Stimulated activated CD8-positive, alpha-beta memory T cell treated with anti-CD3 and anti-CD28 coated beads, Interleukin-12 subunit alpha, Interleukin-12 subunit beta, amount 100 ng/mL, for 1 hour (primary cell): ENCODE measurements around the gene ZNF646.
A peak's percentile ranks its signal among the peaks of the same experiment; 100 is the strongest.
"Not testable (repeated sequence)": the region's sequence is repeated elsewhere in the genome, so short reads cannot be mapped to it uniquely, and the experiment has no call there.

Experiments
- DNase-seq: peaks from one replicate; pipeline ENCODE4 v3.0.0-alpha.2; 2020; ENCODE audit warnings: low read depth

Gene ZNF646

GRCh38 chr16:31085411-31085810, 11.2 kb downstream of the ZNF646 start:
- DNase-seq, result no peak

DNA sequence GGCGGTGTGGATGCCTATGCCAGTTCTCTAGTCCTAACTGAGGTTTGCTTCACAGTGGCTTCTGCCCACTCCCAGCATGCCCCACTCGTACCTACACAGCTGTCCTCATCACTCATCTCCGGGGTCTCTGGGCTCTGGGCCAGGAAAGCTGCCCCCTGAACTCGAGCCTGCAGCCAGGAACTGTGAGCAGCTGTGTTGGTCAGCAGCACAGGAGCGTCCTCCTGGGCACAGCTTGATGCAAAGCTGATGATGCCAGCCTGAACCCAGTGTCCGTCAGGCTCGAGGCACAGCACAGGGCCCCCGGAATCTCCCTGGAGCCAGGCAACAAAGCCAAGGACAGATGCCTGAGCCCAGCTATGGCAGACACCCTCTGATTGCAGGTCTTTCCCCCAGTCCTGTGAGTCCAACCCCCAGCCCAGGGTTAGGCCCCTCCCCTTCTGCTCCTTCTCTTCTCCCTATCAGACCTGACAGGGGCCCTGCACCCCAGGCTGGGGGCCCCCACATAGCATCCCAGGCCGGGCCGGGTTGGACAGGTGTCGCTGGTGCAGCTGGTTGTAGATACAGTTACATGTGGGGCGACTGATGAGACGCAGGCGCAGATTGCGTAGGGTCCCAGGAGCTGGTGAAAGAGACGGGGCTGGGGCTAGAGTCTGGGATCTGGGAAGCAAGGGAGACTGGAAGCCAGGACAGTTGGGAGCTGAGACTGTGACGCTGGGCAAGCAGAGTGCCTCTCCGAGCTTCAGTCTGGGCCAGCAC, 11.8 kb downstream of the ZNF646 start:
- DNase-seq, result no peak

DNA sequence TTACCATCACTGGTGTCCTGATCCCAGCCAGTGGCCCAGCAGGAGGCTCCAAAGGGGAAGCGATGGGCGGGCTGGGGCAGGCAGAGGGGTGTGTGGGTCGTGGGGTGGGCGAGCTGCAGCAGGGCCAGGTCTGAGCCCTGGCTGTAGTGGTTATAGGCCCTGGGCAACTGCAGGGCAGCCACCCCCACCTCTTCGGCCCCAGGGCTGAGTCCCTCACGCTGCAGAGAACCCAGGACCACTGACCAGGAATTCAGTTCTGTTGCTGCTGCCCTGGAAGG, 12.3 kb downstream of the ZNF646 start:
- DNase-seq, result no peak

DNA sequence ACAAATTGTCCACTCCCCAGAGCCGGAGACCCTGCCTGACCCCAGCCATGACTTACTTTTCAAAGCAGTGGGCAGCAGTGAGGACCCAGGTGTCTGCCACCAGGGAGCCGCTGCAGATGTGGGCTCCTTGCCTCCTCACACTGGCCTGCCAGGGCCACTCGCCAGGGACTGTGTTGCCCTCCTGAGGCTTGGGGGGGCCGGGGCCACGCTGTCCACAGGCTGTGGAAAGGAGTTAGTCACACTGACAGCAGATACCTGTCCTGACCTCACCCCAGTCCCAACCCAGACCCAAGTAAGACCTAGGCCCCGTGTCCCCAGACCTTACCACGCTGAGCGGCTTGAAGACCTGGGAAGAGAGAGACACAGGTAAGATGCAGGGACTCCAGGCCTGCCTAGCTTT, 13.3 kb downstream of the ZNF646 start:
- DNase-seq, result no peak

GRCh38 chr16:31087971-31088370, 13.7 kb downstream of the ZNF646 start:
- no peak for DNase-seq

DNA sequence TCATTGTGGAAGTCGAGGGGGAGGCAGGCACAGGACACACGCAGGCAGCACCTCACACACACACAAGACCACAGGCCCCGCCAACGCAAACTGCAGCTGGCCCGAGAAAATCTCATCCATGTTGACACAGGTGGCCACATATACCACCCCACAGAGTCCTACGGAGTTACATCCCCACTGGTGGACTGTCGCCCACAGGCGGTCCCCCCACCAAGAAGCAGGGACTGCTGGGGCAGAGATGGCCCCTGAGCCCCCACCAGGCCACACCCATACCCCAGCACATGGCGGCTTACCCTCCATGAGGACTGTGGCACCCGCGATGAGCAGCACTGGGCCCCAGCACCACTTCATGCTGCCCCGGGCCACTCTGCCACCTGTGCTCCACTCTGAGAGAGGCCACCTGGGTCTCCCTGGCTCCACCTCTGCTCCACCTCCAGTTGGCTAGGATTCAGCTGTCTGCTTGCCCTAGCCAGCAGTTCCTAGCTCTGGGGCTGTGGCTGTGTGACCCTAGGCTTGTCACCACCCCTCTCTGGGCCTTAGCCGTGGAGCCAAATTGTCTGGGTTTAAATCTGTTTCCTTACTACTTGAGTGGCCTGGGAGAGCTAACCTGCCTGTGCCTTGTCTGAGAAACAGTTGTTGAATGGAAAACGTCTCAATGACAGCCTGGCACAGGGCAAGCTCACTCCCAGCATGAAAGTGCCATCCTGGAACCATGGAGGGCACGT, 14.4 kb downstream of the ZNF646 start, which contains the start of gene PRSS53:
TSS of gene PRSS53 (minus strand) at position 485 of the 725 bp plus-strand sequence. CDS start at position 351, 134 bp downstream.
- DNase-seq, result no peak

DNA sequence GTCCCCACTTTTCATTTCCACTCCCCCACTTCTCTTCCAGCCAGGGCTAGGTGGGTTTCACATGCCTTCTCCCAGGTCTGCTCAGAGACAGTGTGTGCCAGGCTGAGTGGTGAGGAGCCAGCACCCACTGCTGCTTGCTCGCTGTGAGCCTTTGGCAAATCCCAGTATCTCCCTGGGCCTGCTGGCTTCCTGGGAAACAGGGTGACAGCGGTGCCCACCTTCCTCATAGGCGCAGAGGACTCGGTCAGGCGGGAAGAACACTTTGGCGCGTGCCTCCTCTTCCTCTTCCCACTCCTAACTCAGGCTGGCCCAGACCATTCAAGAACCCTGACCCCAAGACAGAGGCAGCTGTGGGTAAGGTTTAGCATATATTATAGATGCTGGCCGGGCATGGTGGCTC, 15.0 kb downstream of the ZNF646 start:
- DNase-seq, result no peak

GRCh38 chr16:31090540-31090939, 16.3 kb downstream of the ZNF646 start:
- DNase-seq, result no peak

GRCh38 chr16:31092330-31092729, 18.1 kb downstream of the ZNF646 start:
- no peak for DNase-seq

DNA sequence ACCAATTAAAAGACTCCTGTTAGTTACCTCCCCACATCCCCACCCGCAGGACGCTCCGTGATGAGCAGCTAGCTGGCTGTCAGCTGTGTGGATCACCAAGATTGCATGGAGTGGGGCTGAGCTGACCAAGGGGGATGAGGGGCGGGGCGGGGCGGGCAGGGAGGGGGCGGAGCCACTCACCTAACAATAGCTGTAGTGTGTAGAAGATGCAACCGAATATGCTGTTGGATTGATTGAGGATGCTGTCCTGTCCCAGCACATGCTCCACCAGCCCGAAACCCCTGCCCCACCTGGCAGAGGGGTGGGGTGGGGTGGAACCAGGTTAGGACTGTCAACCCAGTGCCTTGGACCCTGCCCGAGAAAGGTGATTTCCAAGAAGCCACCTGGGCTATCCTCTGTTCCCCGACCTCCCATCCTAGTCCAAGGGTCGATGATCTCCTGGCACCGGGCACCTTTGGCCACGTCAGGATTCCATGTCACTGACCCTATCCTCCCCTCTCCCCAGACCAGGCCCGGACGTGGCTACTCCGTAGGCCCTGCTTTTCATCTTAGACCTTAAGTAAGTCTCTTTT, 19.0 kb downstream of the ZNF646 start:
- no peak for DNase-seq

DNA sequence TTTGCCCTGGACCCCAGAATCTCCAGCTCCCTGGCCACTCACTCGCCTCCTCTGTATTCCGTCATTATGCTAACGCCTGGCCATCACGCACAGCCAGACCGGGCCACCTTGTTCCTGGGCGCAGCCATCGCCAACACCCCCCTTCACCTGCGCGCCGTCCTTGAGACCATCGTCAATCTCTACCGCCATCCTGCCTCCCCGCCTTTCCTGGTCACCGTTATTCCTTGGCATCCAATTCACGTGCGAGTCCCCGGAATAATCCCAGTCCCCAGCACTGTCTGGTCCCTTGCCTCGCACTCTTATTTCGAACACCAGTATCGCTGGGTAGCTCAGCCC, 19.8 kb downstream of the ZNF646 start:
- DNase-seq, result no peak

GRCh38 chr16:31094424-31095120, 20.4 kb downstream of the ZNF646 start, which contains the start of gene VKORC1:
TSS of gene VKORC1 (minus strand) at chr16:31094797. CDS start at chr16:31094729, 68 bp downstream.
- DNase-seq, result peak; percentile 70

GRCh38 chr16:31099860-31100638, 25.8 kb downstream of the ZNF646 start:
- DNase-seq, result no peak

- DNase-seq, result not testable (repeated sequence)
Observed at GRCh38 chr16:31100876-31101641, 26.8 kb downstream of the ZNF646 start.

DNA sequence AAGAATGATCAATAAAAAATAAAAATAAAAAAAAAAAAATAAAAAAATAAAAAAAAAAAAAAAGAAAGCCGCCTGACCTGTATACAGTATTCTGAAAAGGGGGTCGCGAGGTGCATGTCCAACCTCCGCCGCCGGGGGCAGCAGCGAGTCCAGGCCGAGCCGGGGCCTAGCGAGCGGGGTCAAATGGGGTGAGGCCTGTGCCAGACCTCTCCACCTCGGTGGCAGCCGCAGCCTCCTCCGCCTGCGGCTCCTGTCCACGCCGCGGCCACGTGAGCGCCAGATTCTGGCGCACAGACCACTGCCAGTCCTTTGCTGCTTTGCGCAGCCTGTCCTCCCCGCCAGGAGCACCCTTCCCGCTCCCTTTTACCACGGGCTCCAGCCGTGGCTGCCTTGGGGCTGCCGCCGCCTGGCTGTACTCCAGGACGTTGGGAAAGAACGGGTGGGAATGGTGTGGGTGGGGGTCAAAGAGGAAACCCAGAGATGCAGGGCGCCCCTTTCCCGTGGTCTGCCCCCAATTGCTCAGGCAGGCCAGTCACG, 31.5 kb downstream of the ZNF646 start:
- peak; percentile 67 for DNase-seq

DNA sequence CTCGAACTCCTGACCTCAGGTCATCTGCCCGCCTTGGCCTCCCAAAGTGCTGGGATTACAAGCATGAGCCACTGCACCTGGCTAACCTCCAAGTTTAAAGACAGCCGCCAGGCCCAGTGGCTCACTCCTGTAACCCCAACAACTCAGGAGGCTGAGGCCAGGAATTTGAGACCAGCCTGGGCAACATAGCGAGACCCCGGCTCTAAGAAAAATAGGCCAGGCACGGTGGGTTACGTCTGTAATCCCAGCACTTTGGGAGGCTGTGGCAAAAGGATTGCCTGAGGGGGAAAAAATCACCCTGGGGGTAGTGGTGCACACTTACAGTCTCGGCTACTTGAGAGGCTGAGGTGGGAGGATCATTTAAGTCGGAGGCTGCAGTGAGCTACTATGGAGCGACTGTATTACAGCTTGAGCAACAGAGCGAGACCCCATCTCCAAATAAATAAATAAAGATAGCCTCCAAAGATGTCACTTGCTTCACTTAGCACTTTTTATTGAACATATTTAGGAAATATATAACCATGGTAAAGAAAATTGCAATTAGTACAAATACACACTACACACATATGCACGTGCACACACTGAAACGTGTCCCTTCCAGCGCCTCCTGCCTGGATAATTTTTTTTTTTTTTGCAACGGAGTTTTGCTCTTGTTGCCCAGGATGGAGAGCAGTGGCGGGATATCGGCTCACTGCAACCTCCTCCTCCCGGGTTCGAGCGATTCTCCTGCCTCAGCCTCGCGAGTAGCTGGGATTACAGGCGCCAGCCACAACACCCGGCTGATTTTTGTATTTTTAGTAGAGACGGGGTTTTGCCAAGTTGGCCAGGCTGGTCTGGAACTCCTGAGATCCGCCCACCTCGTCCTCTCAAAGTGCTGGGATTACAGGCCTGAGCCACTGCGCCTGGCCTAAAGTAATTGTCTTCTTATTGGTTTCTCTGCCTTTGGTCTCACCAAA, 32.6 kb downstream of the ZNF646 start:
- DNase-seq, result no peak

DNA sequence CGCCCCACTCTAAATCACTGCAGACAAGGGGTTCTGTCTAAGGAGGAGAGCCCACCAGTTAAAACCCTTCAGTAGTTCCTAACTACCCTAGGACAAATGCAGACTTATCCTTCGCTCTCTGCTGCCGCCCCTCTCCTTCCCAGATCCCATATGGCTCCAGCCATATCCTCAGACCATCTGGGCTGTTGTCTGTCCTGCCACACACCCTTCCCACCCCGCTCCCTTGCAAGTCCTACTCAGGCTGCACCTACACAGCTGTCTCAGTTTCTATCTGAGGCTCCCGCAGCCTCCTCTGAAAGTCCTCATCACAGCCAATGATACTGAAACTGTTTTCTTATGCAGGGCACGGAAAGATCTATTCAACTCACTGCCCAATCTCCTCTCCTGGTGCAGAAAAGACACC, 33.2 kb downstream of the ZNF646 start:
- no peak for DNase-seq

GRCh38 chr16:31108035-31108793, 34.0 kb downstream of the ZNF646 start, which contains the start of gene BCKDK:
TSS of gene BCKDK (plus strand) at chr16:31108386. CDS start at chr16:31109224, 838 bp downstream.
- DNase-seq, result peak; percentile 32
